Activated CD4-positive, alpha-beta T cell treated with anti-CD3 and anti-CD28 coated beads, Interleukin-2, amount 10 ng/mL, durations not matched to agents 7 days and 5 days (primary cell): ENCODE results near the gene RNF148. TPM values are rescaled to one million over a fixed set of nuclear protein-coding genes. Genes with fewer than 3 reads are reported as not detected.

Source experiments
- CTCF ChIA-PET: fragments of 350-600 bp; sonication (Branson Sonifier 250); formaldehyde crosslinking; loops from one replicate; lab custom pipeline; 2021; ENCODE audit warnings: antibody characterized with exemption; lab: Charles Lee
- POLR2A ChIA-PET: fragments of 350-600 bp; sonication (Branson Sonifier 250); formaldehyde crosslinking; loops from one replicate; lab custom pipeline; 2021; ENCODE audit warnings: antibody characterized with exemption; lab: Charles Lee
- DNase-seq: peaks from one replicate; pipeline ENCODE4 v3.0.0-alpha.2; 2020
- H3K27ac Mint-ChIP-seq: one replicate; pipeline ENCODE4 v1.8.0; 2021; ENCODE audit warnings: mild to moderate bottlenecking, moderate library complexity, mixed read lengths
- H3K27me3 Mint-ChIP-seq: one replicate; pipeline ENCODE4 v1.8.0; 2021; ENCODE audit warnings: mixed read lengths
- H3K36me3 Mint-ChIP-seq: one replicate; pipeline ENCODE4 v1.8.0; 2021; ENCODE audit warnings: low read depth, mixed read lengths
- H3K4me1 Mint-ChIP-seq: one replicate; pipeline ENCODE4 v1.8.0; 2021; ENCODE audit warnings: mixed read lengths
- H3K4me3 Mint-ChIP-seq: one replicate; pipeline ENCODE4 v1.8.0; 2021; ENCODE audit warnings: mild to moderate bottlenecking, moderate library complexity, mixed read lengths
- H3K9me3 Mint-ChIP-seq: one replicate; pipeline ENCODE4 v1.8.0; 2021; ENCODE audit warnings: mixed read lengths
- total RNA-seq, 2 experiments: library from RNA; stranded (reverse); gene quantifications; one replicate each; pipeline ENCODE4 v1.2.3, GENCODE V29; 2021

The RNF148 gene, protein sequence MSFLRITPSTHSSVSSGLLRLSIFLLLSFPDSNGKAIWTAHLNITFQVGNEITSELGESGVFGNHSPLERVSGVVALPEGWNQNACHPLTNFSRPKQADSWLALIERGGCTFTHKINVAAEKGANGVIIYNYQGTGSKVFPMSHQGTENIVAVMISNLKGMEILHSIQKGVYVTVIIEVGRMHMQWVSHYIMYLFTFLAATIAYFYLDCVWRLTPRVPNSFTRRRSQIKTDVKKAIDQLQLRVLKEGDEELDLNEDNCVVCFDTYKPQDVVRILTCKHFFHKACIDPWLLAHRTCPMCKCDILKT
- total RNA-seq: not detected

DNA sequence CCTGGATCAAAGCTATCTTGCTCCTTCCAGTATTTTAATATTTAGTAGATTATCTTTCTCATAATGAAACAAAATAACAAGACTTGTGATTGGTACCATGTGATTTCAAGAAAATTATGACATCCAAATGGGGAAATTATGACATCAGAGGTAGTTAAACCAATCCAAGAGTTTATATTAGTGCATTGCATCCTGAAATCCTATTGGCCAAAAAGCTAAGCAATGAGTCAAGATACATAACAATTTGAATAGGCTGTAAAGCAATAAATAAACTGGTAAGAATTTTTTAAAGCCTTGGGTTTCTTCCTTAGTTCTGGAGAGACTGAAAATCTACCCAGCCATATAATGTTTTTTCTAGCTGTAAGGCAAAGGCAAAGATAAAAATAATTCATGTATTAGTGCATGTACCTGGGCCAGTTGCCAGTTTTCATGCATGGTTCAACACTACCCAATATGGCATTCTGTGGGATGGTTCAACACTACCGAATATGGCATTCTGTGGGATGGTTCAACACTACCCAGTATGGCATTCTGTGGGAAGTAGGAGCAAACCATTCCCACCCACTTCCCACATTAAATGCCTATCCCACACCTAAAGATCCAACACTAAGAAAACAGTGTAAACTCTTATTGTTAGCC lies at the start of gene RNF148:
TSS of gene RNF148 (minus strand) at position 51 of the 639 bp plus-strand sequence. CDS start 172 bp downstream, outside the sequence.
- H3K4me3 Mint-ChIP-seq: no peak within 1 kb of the TSS
- no peak within 1 kb of the TSS for H3K27ac Mint-ChIP-seq
- ChIA-PET CTCF (no interaction called here), POLR2A (no interaction called here)
- H3K27me3 Mint-ChIP-seq: no peaks in the 10 kb centered on the region
- H3K4me1 Mint-ChIP-seq: no peaks in the 10 kb centered on the region
- H3K9me3 Mint-ChIP-seq: peaks cover 8% of the 10 kb centered on the region
- H3K36me3 Mint-ChIP-seq: no peaks in the 10 kb centered on the region
- no peak for DNase-seq

DNA sequence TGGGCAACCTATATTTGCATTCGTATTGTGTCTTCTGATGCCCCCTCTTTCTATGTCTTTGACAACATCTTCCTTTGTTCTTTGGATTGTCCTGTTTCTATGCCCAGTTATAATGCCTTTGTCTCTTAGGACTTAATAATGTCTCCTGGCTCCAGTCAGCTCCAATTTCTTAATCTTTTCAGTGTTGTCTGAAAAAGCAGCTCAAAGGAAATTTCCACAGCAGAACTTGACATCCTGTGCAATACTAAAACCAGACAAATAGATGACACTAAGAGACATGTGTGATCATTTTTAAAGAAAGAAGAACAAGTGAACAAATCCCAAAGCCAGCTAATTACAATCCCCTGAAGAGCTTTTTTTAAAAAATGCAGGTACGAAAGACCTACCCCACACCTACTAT lies 47.7 kb upstream of the RNF148 start:
- Mint-ChIP-seq H3K36me3 (no peaks in the 10 kb centered on the region), H3K27me3 (no peaks in the 10 kb centered on the region), H3K4me1 (no peaks in the 10 kb centered on the region), H3K9me3 (no peaks in the 10 kb centered on the region), H3K4me3 (no peak overlapping the region), H3K27ac (no peak overlapping the region)
- no peak for DNase-seq
- CTCF ChIA-PET: no interaction called here
- POLR2A ChIA-PET: no interaction called here

DNA sequence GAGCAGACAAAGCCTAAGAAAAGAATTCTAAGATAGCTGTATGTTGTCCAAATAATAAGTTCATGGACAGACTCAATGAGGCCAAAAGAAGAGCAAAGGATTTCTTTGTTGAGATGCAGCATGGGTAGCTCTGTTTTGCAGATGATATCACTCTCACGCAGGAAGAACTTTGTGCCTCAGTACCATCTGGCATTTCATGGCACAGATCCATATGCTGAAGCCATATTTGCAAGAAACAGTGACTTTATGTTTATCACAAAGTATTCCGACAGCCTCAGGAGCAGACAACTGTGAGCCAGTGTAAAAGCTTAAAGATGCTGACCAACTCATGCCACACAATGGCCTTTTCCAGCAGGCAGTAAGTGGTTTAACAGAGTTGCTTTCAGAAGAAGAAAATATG lies 45.5 kb upstream of the RNF148 start:
- H3K27ac Mint-ChIP-seq: no peak overlapping the region
- no peaks in the 10 kb centered on the region for H3K27me3 Mint-ChIP-seq
- CTCF ChIA-PET: no interaction called here
- H3K9me3 Mint-ChIP-seq: no peaks in the 10 kb centered on the region
- DNase-seq: no peak
- POLR2A ChIA-PET: no interaction called here
- H3K4me3 Mint-ChIP-seq: no peak overlapping the region
- H3K4me1 Mint-ChIP-seq: no peaks in the 10 kb centered on the region
- H3K36me3 Mint-ChIP-seq: no peaks in the 10 kb centered on the region

DNA sequence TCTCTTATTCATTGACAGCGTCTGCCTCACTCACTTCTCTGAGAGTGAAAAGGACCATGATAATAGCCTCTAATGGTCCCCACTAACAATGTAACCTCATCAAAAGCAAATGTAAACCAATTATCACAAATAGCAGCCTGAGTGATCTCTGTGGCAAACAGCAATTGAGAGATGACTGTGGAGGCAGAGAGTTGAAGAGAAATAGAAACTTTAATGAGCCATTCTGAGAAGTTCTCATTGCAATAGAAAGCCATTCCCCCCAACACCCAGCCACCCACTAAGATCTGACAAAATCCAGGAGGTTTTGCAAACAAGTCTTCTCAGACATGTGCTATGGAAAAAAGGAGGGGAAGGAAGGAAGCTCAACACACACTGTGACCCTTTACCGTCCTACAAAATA lies 44.2 kb upstream of the RNF148 start:
- H3K4me3 Mint-ChIP-seq: no peak overlapping the region
- no peaks in the 10 kb centered on the region for H3K27me3 Mint-ChIP-seq
- no peaks in the 10 kb centered on the region for H3K9me3 Mint-ChIP-seq
- H3K36me3 Mint-ChIP-seq: no peaks in the 10 kb centered on the region
- CTCF ChIA-PET: no interaction called here
- POLR2A ChIA-PET: no interaction called here
- no peak overlapping the region for H3K27ac Mint-ChIP-seq
- H3K4me1 Mint-ChIP-seq: no peaks in the 10 kb centered on the region
- no peak for DNase-seq

DNA sequence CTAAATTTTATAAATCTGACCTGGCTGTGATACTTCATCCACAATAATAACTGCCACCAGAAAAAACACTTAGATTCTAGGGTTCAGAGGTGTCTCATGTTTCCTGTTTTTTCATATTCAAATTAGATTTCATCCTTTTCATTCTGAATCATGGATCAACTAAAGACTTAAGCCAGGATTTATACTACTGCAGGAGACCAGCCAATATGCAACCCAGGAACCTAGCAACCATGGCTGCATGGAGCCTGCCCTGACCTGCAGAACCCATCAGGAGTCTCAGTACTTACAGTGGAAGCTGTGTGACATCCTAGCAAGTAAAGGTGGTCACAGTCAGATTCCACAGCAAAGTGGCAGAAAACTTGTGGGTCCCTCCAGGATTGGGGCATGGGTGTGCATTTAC lies 40.5 kb upstream of the RNF148 start:
- ChIA-PET CTCF (no interaction called here), POLR2A (no interaction called here)
- no peak for DNase-seq
- H3K27me3 Mint-ChIP-seq: no peaks in the 10 kb centered on the region
- no peak overlapping the region for H3K27ac Mint-ChIP-seq
- no peak overlapping the region for H3K4me3 Mint-ChIP-seq
- H3K4me1 Mint-ChIP-seq: no peaks in the 10 kb centered on the region
- H3K9me3 Mint-ChIP-seq: no peaks in the 10 kb centered on the region
- H3K36me3 Mint-ChIP-seq: no peaks in the 10 kb centered on the region

DNA sequence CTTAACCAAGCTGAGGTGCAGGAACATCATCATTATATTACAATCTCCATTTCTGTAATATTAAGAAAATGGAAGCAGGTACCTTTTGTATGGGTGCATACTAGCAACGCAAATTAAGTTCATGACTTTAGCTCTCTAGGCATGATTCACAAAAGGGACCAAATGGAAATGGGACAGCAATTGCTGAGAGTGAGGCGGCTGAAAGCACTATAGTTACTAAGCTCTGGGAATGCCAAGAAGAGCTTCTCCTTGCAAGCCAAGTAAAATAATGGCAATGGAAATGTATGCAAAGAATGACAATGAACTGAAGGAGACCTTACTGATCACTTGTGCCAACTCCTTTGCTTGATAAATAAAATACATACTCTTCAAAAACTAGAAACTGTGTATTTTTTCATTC lies 36.2 kb upstream of the RNF148 start:
- Mint-ChIP-seq H3K4me3 (no peak overlapping the region), H3K27me3 (no peaks in the 10 kb centered on the region), H3K9me3 (no peaks in the 10 kb centered on the region), H3K4me1 (no peaks in the 10 kb centered on the region), H3K36me3 (no peaks in the 10 kb centered on the region), H3K27ac (no peak overlapping the region)
- no peak for DNase-seq
- ChIA-PET POLR2A (no interaction called here), CTCF (interaction anchor here (0.6 kb wide), 1 partner anchor 11 kb away, joined by 4 read pairs; no protein-coding TSS in a partner anchor)

DNA sequence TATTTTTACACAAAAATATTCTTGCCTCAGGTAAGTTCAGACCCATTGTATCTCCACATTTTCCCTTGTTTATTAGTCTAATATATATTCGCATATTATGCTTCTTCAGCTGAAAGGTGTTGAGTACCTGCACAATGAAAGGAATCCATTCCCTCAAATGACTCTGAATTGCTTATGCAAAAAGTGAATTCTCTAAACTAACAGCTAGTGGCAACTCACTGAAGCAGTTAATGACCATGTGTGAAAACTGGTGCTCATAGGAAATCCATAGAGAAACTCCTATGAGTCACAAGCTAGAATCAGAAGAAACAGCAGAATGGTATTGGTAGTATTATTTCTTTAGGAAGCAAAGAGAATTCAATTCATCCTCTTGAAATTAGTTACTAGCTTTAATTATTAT lies 33.5 kb upstream of the RNF148 start:
- CTCF ChIA-PET: no interaction called here

DNA sequence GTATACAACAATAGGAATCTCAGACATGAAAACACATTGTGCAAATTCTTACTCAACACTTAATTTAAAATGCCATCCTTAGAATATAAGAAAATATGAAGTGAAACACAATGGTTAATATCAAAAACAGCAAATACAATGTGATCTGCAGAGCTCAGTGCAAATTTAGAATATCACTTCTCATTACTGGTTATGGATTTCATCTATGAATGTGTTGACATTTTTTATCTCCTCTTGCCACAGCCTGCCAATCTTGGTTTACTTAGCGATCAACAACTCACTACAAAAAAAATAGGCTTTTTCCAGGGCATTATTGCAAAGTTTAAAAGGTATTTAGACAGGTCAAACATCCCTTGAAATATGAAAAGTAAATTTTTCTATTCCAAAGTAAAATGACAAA lies 25.0 kb upstream of the RNF148 start:
- POLR2A ChIA-PET: no interaction called here
- H3K36me3 Mint-ChIP-seq: no peaks in the 10 kb centered on the region
- CTCF ChIA-PET: no interaction called here
- no peaks in the 10 kb centered on the region for H3K27me3 Mint-ChIP-seq
- no peak overlapping the region for H3K4me3 Mint-ChIP-seq
- no peak for DNase-seq
- H3K4me1 Mint-ChIP-seq: no peaks in the 10 kb centered on the region
- H3K9me3 Mint-ChIP-seq: no peaks in the 10 kb centered on the region
- no peak overlapping the region for H3K27ac Mint-ChIP-seq

More for the DNA sequence above, 33.5 kb upstream of the RNF148 start:
- Mint-ChIP-seq H3K4me1 (no peaks in the 10 kb centered on the region), H3K27me3 (no peaks in the 10 kb centered on the region), H3K4me3 (no peak overlapping the region), H3K36me3 (no peaks in the 10 kb centered on the region), H3K27ac (no peak overlapping the region), H3K9me3 (no peaks in the 10 kb centered on the region)
- DNase-seq: no peak
- POLR2A ChIA-PET: no interaction called here

DNA sequence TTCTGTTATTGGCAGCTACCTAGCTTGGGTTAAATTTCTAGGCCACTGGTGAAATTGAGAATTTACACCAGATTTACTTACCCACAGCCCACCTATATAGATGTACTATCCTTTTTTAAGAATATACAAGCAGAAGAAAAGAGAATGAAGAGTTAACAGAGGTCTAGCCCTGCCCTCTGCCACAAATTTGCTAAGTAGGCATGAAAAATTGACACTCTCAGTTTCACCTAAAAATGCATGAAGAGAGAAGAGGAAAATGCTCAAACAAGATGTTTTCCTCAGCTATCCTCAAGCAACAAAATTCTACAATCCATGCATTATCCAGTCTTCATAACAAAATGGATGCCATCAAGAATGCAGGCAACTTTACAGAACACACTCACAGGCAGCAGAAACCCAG lies 24.6 kb upstream of the RNF148 start:
- Mint-ChIP-seq H3K27ac (no peak overlapping the region), H3K4me3 (no peak overlapping the region), H3K4me1 (no peaks in the 10 kb centered on the region), H3K27me3 (no peaks in the 10 kb centered on the region), H3K9me3 (no peaks in the 10 kb centered on the region), H3K36me3 (no peaks in the 10 kb centered on the region)
- no peak for DNase-seq
- POLR2A ChIA-PET: no interaction called here
- CTCF ChIA-PET: interaction anchor here (0.6 kb wide), 1 partner anchor 59 kb away, joined by 6 read pairs; no protein-coding TSS in a partner anchor

DNA sequence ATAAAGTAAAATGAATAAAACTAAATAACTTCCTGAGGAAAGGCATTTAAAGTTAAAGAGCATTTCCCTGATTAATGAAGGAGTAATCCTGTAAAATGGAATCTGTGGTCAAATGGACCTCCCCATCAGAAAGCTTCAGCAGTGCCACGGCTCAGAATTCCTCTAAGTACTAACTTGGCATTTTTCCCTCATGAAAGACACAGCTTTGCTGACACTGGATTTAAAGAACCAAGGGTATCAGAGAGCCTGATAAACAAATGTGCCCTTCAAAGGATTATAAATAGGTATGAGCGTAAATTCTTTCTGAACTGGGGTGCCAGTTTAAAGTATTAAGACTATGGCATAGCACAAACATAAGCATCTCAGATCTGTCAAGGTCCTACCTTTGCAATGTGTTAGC lies 24.2 kb upstream of the RNF148 start:
- DNase-seq: no peak
- no peaks in the 10 kb centered on the region for H3K27me3 Mint-ChIP-seq
- CTCF ChIA-PET: interaction anchor here (0.5 to 0.6 kb wide), 2 partner anchors 60 to 759 kb away, joined by 3 to 6 read pairs; no protein-coding TSS in a partner anchor
- H3K36me3 Mint-ChIP-seq: no peaks in the 10 kb centered on the region
- no peak overlapping the region for H3K27ac Mint-ChIP-seq
- POLR2A ChIA-PET: no interaction called here
- H3K4me3 Mint-ChIP-seq: no peak overlapping the region
- no peaks in the 10 kb centered on the region for H3K9me3 Mint-ChIP-seq
- H3K4me1 Mint-ChIP-seq: no peaks in the 10 kb centered on the region

DNA sequence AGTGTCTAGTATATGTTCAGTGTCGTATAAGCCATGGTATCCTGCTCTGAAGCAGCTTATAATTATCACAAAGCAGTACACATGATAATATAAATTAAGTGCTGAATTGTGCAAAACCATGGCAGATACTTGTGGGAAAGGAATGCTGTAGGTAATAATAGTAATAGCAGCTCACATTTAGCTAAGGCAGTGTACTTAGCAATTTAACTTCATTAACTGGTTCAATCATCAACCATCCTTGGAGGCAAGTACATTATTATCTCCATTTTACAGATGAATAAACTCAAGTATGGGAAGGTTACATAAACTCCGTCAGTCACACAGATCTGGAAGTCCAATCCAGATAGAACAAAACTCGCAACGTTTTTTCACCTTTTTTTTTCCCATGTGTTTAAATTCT lies 21.6 kb upstream of the RNF148 start:
- H3K4me3 Mint-ChIP-seq: no peak overlapping the region
- DNase-seq: no peak
- H3K27ac Mint-ChIP-seq: no peak overlapping the region
- H3K9me3 Mint-ChIP-seq: no peaks in the 10 kb centered on the region
- CTCF ChIA-PET: no interaction called here
- no peaks in the 10 kb centered on the region for H3K4me1 Mint-ChIP-seq
- POLR2A ChIA-PET: no interaction called here
- H3K36me3 Mint-ChIP-seq: no peaks in the 10 kb centered on the region
- H3K27me3 Mint-ChIP-seq: no peaks in the 10 kb centered on the region

DNA sequence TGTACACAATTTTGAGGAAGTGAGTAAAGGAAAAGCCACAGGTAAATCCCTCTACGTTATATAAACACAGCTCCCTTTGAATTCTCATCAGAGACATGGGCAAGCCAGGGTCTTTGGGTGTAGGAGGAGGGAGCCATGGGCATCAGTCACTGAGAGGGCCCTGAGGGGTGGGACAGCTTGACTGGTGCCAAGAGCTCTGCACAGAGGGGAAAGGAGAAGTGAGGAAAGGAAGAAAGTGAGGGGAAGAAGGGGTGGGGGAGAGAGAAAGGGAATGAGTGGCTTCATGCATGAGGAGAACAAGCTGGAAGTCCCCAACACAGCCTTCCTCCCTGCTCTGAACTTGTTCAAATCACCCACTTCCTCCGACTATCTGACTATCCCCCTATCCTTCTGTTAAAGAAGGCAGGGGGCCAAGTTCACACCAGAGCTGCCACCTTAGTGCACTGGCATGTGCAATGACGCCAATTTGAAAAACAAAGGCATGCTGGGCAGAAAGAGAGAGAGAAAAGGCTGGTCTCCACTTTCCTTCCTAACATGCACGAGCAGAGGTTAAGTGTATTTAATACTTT lies 16.4 kb upstream of the RNF148 start:
- H3K27ac Mint-ChIP-seq: no peak overlapping the region
- no peaks in the 10 kb centered on the region for H3K36me3 Mint-ChIP-seq
- no peak overlapping the region for H3K4me3 Mint-ChIP-seq
- no peaks in the 10 kb centered on the region for H3K4me1 Mint-ChIP-seq
- no peaks in the 10 kb centered on the region for H3K27me3 Mint-ChIP-seq
- POLR2A ChIA-PET: no interaction called here
- no peaks in the 10 kb centered on the region for H3K9me3 Mint-ChIP-seq
- CTCF ChIA-PET: no interaction called here
- no peak for DNase-seq

DNA sequence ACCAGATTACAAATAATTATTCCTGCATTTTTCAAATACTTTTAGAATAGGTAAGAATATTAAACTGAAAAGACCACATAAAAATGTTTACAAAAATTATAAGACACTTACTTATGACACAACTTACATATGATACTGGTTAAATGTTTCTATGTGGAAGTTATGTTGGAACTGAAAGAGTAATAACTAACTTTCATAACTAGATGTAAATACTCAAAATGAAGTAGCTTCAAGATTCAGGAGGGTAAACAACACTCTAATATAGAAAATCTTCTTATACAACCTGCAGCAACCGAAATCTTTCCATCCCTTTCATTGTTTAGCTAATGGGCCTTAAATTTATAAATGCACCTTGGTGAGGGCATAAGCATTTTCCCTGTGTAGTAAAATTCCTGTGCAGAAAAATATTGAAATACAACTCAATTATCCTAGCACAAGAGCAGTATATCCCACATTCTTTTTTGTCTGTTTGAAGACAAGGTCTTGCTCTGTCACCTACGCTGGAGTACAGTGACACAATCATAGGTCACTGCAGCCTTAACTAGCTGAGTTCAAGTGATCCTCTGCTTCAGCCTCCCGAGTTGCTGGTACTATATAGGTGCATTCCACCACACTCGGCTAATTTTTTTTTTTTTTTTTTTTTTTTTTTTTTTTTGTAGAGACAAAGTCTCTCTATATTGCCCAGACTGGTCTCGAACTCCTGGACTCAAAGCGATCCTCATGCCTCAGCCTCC lies 14.8 kb upstream of the RNF148 start:
- H3K9me3 Mint-ChIP-seq: no peaks in the 10 kb centered on the region
- DNase-seq: no peak
- H3K36me3 Mint-ChIP-seq: no peaks in the 10 kb centered on the region
- no peak overlapping the region for H3K4me3 Mint-ChIP-seq
- H3K27ac Mint-ChIP-seq: no peak overlapping the region
- H3K4me1 Mint-ChIP-seq: no peaks in the 10 kb centered on the region
- no peaks in the 10 kb centered on the region for H3K27me3 Mint-ChIP-seq
- ChIA-PET POLR2A (no interaction called here), CTCF (no interaction called here)
